ES-I3 (cell line): Measurements from ENCODE around the gene NFYA.

Experiments
- H3K36me3 ChIP-seq: 2 replicates; pipeline ENCODE4 v1.6.1; 2013; ENCODE audit warnings: mild to moderate bottlenecking, low read length, control low read depth, moderate library complexity; ENCODE audit not compliant: insufficient read depth
- H3K4me1 ChIP-seq: 2 replicates; pipeline ENCODE4 v1.6.1; 2013; ENCODE audit warnings: mild to moderate bottlenecking, control low read depth, low read length; ENCODE audit not compliant: insufficient read depth
- H3K9ac ChIP-seq: 2 replicates; pipeline ENCODE4 v1.6.1; 2013; ENCODE audit warnings: low read depth, mild to moderate bottlenecking, low read length, moderate library complexity
- H3K9me3 ChIP-seq: 2 replicates; pipeline ENCODE4 v1.6.1; 2013; ENCODE audit warnings: mild to moderate bottlenecking, low read length, moderate library complexity; ENCODE audit not compliant: control insufficient read depth, insufficient read depth

Gene NFYA

GRCh38 chr6:41136911-41137310 is 64.1 kb downstream of the NFYA start:
- H3K9me3 ChIP-seq = no peaks in the 10 kb centered on the region
- no peaks in the 10 kb centered on the region for H3K36me3 ChIP-seq
- H3K9ac ChIP-seq = no peak overlapping the region
- no peaks in the 10 kb centered on the region for H3K4me1 ChIP-seq

GRCh38 chr6:41147917-41148316 is 75.1 kb downstream of the NFYA start:
- no peaks in the 10 kb centered on the region for H3K9me3 ChIP-seq
- H3K36me3 ChIP-seq = no peaks in the 10 kb centered on the region
- no peaks in the 10 kb centered on the region for H3K4me1 ChIP-seq
- H3K9ac ChIP-seq = no peak overlapping the region
